Omental fat pad (tissue), 4 donors: ENCODE measurements around the gene POU4F1. TPM values are rescaled to one million over a fixed set of nuclear protein-coding genes. Genes with fewer than 3 reads are reported as not detected.

Experiments used
- ATAC-seq: fragments of 150-250 bp; one replicate; pipeline ENCODE4 v1.9.1; 2016; ENCODE audit warnings: mild to moderate bottlenecking, moderate library complexity; ENCODE audit not compliant: low FRiP score
- DNase-seq: peaks from one replicate; pipeline ENCODE4 v3.0.0-alpha.2; 2019; ENCODE audit warnings: low spot score
- CTCF ChIP-seq, 3 donors: fragments of 450-650 bp; IDR thresholded peaks; one replicate each; pipeline ENCODE4 v1.5.1; 2016 to 2017; ENCODE audit warnings: antibody characterized with exemption in 3 of 3, mild to moderate bottlenecking in 3 of 3, moderate library complexity in 2 of 3
- total RNA-seq, 4 donors: library from RNA; depleted of rRNA; stranded (reverse); fragments of >200 nt; gene quantifications; one replicate each; pipeline ENCODE4 v1.1.0, GENCODE V29; 2016

POU4F1 gene
- total RNA-seq, 4 donors from 2014 or later: not detected

- DNase-seq (no peak), ATAC-seq (no peak)
- TF ChIP-seq CTCF (IDR thresholded peaks at IDR 0.05): no peak
These were observed 7.0 kb downstream of the POU4F1 start for GRCh38 chr13:78596399-78596735.

- TF ChIP-seq CTCF (IDR thresholded peaks at IDR 0.05): no peak
- ATAC-seq: no peak
- DNase-seq: no peak
These were observed 7.6 kb downstream of the POU4F1 start for GRCh38 chr13:78595495-78596398.

- ATAC-seq (no peak), DNase-seq (no peak)
- TF ChIP-seq CTCF (IDR thresholded peaks at IDR 0.05): no peak
These were observed 8.8 kb downstream of the POU4F1 start for GRCh38 chr13:78594456-78594975.

GRCh38 chr13:78593652-78594455 is 9.5 kb downstream of the POU4F1 start:
- DNase-seq: no peak
- TF ChIP-seq CTCF (IDR thresholded peaks at IDR 0.05): no peak
- no peak for ATAC-seq

GRCh38 chr13:78593129-78593528 is 10.2 kb downstream of the POU4F1 start:
- no peak for TF ChIP-seq CTCF (IDR thresholded peaks at IDR 0.05)
- ATAC-seq: no peak
- no peak for DNase-seq

GRCh38 chr13:78592584-78592983 is 10.8 kb downstream of the POU4F1 start:
- TF ChIP-seq CTCF (IDR thresholded peaks at IDR 0.05): no peak
- ATAC-seq (no peak), DNase-seq (no peak)
